ENCODE data around the gene FAN1. TPM values are rescaled to one million over a fixed set of nuclear protein-coding genes. Genes with fewer than 3 reads are reported as not detected.

The FAN1 gene
- total and polyA plus RNA-seq, 8 donors = 4.2 to 18.0 (median 9.9) TPM

GRCh38 chr15:30956216-30957124 is 52.8 kb downstream of the FAN1 start:
- 67 to 71% methylated on average over 6 of the region's 6 CpGs for WGBS, 2 donors
- H3K9me3 ChIP-seq = no peaks in the 10 kb centered on the region
- FAIRE-seq (no peak), ATAC-seq (no peak), DNase-seq (no peak)
- H3K27me3 ChIP-seq = no peaks in the 10 kb centered on the region
- intact Hi-C loops (cut with DNase I) = no loop called here
- peaks cover 0 to 36% (median 5%) of the 10 kb centered on the region in 3 donors for H3K36me3 ChIP-seq
- no peak overlapping the region for H3K4me3 ChIP-seq
- no peak for TF ChIP-seq CTCF (IDR thresholded peaks at IDR 0.05)
- no peaks in the 10 kb centered on the region for H3K4me1 ChIP-seq
- H3K27ac ChIP-seq = no peak overlapping the region

GRCh38 chr15:30958219-30958618 is 54.5 kb downstream of the FAN1 start:
- 91 to 94% methylated on average over 5 of the region's 5 CpGs for WGBS, 2 donors
- FAIRE-seq = no peak
- no peak for TF ChIP-seq CTCF (IDR thresholded peaks at IDR 0.05)
- Histone ChIP-seq H3K36me3 (peaks cover 0 to 21% (median 0%) of the 10 kb centered on the region in 3 donors), H3K4me1 (no peaks in the 10 kb centered on the region), H3K27ac (no peak overlapping the region), H3K27me3 (no peaks in the 10 kb centered on the region), H3K9me3 (no peaks in the 10 kb centered on the region), H3K4me3 (no peak overlapping the region)
- no peak for DNase-seq
- ATAC-seq = no peak
- intact Hi-C loops (cut with DNase I) = no loop called here

DNA sequence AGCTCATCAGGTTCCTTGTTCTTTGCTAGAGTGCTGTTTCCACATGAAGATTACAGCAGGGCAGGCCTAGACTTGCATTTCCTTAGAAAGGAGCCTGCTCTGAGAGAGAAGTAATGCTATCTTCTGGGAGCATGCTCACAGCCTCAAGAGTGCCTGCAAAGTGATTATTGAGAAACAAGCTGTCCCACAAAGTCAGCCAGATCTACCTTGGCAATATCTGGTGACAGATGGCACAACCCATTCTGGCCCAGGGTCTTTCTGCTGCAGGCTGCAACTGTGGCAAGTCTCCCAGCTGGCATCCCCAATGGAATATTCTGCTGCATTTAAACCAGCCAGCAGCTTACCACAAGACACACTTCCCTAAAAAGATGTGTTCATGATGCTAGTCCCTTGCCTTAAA is 58.4 kb downstream of the FAN1 start:
- TF ChIP-seq CTCF (IDR thresholded peaks at IDR 0.05) = no peak
- ATAC-seq = no peak
- H3K27ac ChIP-seq = no peak overlapping the region
- peaks cover 0 to 15% (median 0%) of the 10 kb centered on the region in 3 donors for H3K36me3 ChIP-seq
- intact Hi-C loops (cut with DNase I) = no loop called here
- H3K4me3 ChIP-seq = no peak overlapping the region
- H3K27me3 ChIP-seq = no peaks in the 10 kb centered on the region
- no peaks in the 10 kb centered on the region for H3K4me1 ChIP-seq
- FAIRE-seq = no peak
- no peaks in the 10 kb centered on the region for H3K9me3 ChIP-seq
- DNase-seq = no peak

DNA sequence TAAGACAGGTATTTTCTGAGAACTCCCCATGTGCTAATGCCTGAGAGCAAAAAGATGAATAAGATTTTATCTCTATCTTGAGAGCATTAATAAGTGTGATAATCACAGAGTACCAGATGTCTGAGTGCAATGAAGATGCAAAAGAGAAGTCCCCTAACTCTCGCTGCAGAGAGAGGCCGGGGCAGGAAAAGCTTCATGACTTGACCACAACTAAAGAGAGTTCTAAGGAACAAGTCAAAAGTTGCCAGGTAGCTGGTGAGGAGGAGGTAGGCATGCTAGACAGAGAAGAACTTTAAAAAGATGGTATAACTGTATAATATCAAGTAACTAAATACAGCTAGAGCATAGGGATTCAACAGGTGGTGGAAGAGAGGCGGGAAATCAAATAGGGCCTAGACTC is 58.9 kb downstream of the FAN1 start:
- H3K36me3 ChIP-seq = peaks cover 0 to 13% (median 0%) of the 10 kb centered on the region in 3 donors

More for the DNA sequence above, 58.9 kb downstream of the FAN1 start:
- DNase-seq = no peak
- no peak overlapping the region for H3K27ac ChIP-seq
- TF ChIP-seq CTCF (IDR thresholded peaks at IDR 0.05) = no peak
- 97 to 98% methylated on average over 3 of the region's 3 CpGs for WGBS, 2 donors
- intact Hi-C loops (cut with DNase I) = no loop called here
- H3K27me3 ChIP-seq = no peaks in the 10 kb centered on the region
- H3K4me3 ChIP-seq = no peak overlapping the region
- no peak for FAIRE-seq
- no peaks in the 10 kb centered on the region for H3K9me3 ChIP-seq
- ATAC-seq = no peak
- peaks cover 0 to under 1% (median 0%) of the 10 kb centered on the region in 3 donors for H3K4me1 ChIP-seq
